BJ (cell line): ENCODE results near the gene ZSCAN9. TPM values are rescaled to one million over a fixed set of nuclear protein-coding genes. Genes with fewer than 3 reads are reported as not detected.

Experiments used
- CTCF ChIA-PET: fragments of 350-600 bp; formaldehyde crosslinking; extraction: SDS; loops from one replicate; lab custom pipeline; 2021; ENCODE audit warnings: antibody characterized with exemption, inconsistent platforms; lab: Yijun Ruan, JAX
- POLR2A ChIA-PET: fragments of 300-600 bp; sonication (Branson Sonifier 250); formaldehyde crosslinking; extraction: SDS; loops from one replicate; lab custom pipeline; 2021; ENCODE audit warnings: antibody characterized with exemption; lab: Charles Lee
- DNase-seq: peaks from one replicate; pipeline ENCODE4 v3.0.0-alpha.2; 2011; ENCODE audit warnings: low read depth
- H3K27me3 ChIP-seq: 2 replicates; pipeline ENCODE4 v1.6.0; 2011; ENCODE audit warnings: low read length; ENCODE audit not compliant: control insufficient read depth, insufficient read depth
- H3K36me3 ChIP-seq: 2 replicates; pipeline ENCODE4 v1.5.1; 2011; ENCODE audit warnings: low read length; ENCODE audit not compliant: control insufficient read depth, insufficient read depth
- H3K4me3 ChIP-seq: 2 replicates; pipeline ENCODE4 v1.5.1; 2011; ENCODE audit warnings: low read depth, mild to moderate bottlenecking, control low read depth, low read length
- CTCF ChIP-seq: IDR thresholded peaks from 2 replicates; pipeline ENCODE4 v1.5.1; 2011; ENCODE audit warnings: low read depth, mild to moderate bottlenecking, control low read depth, inconsistent platforms, low read length, moderate library complexity; ENCODE audit not compliant: insufficient read depth
- polyA minus RNA-seq: library from RNA; depleted of rRNA, polyadenylated mRNA; stranded (reverse); fragments of >200 nt; gene quantifications from 2 replicates; pipeline ENCODE4 v1.2.3, GENCODE V29; 2011; rRNA and poly(A)+ RNA removed
- polyA plus RNA-seq: library from polyadenylated mRNA; depleted of rRNA; stranded (reverse); fragments of >200 nt; gene quantifications from 2 replicates; pipeline ENCODE4 v1.2.3, GENCODE V29; 2011; rRNA removed

The ZSCAN9 gene
- polyA plus RNA-seq = 9.9 and 11.7 TPM in 2 replicates
- 6.5 and 6.7 TPM in 2 replicates for polyA minus RNA-seq

GRCh38 chr6:28225056-28225834 lies at the start of gene ZSCAN9:
TSS of gene ZSCAN9 (plus strand) at chr6:28225275. CDS start at chr6:28227085, 1,810 bp downstream.
- Histone ChIP-seq H3K4me3 (peak within 1 kb of the TSS; percentile 87), H3K36me3 (peaks cover 2% of the 10 kb centered on the region), H3K27me3 (no peaks in the 10 kb centered on the region)
- POLR2A ChIA-PET = no interaction called here
- peak; percentile 38 for DNase-seq
- TF ChIP-seq CTCF = no peak
- CTCF ChIA-PET = no interaction called here

DNA sequence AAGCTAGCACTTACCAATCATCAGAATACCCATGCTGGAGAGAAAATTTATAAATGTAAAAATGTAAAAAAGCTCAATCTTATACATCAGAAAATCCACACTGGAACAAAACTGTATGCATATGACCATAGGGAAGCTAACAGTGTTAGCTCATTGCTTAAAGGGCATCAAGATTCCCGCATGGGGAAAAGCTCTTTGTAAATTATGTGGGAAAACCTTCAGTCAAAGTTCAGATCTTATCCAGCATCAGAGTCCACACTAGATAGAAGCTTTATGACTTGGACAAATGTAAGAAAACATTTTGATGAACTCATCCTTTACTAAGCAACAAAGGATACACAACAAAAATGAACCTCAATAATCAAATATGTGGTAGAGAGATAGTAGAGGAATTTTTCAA lies 48.7 kb upstream of the ZSCAN9 start:
- DNase-seq = no peak
- TF ChIP-seq CTCF = no peak
- Histone ChIP-seq H3K27me3 (no peaks in the 10 kb centered on the region), H3K4me3 (no peak overlapping the region), H3K36me3 (no peaks in the 10 kb centered on the region)
- ChIA-PET CTCF (no interaction called here), POLR2A (no interaction called here)

DNA sequence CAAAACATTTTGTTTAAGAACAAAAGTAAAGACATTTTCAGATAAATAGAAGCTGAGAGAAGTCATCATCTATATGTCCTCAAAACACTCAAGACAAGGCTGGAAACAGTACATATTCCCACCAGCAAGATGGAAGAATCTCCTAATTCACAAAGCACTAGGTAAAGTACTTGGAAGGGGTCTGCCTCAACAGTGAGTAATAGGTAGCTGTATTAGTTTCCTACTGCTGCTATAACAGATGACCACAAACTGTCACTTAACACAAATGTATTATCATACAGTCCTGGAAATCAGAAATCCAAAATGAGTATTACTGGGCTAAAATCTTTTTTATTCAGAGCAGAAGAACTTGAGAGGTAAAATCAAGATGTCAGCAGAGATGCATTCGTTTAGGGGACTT lies 42.8 kb upstream of the ZSCAN9 start:
- POLR2A ChIA-PET = no interaction called here
- TF ChIP-seq CTCF = no peak
- Histone ChIP-seq H3K36me3 (no peaks in the 10 kb centered on the region), H3K4me3 (no peak overlapping the region), H3K27me3 (no peaks in the 10 kb centered on the region)
- no peak for DNase-seq
- CTCF ChIA-PET = no interaction called here

- ChIA-PET CTCF (no interaction called here), POLR2A (no interaction called here)
- DNase-seq = no peak
- H3K27me3 ChIP-seq = no peaks in the 10 kb centered on the region
- H3K36me3 ChIP-seq = no peaks in the 10 kb centered on the region
- no peak overlapping the region for H3K4me3 ChIP-seq
- TF ChIP-seq CTCF = no peak
These were observed 36.7 kb upstream of the ZSCAN9 start for GRCh38 chr6:28188111-28188979.

DNA sequence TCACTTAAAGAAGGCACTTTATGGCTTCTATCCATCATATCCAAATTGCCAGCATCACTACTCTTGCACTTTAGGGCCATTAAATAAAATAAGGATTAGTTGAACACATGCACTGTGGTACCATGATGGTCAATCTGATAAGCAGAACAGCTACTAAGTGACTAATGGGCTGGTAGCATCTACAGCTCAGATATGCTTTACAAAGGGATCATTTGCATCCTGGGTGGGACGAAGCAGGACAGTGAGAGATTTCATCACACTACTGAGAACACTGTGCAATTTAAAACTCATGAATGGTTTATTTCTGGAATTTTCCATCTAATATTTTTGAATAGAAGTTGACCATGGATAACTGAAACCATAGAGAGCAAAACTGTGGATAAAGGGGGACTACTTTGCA lies 25.1 kb upstream of the ZSCAN9 start:
- Histone ChIP-seq H3K36me3 (no peaks in the 10 kb centered on the region), H3K4me3 (no peak overlapping the region), H3K27me3 (peaks cover 5% of the 10 kb centered on the region)
- POLR2A ChIA-PET = no interaction called here
- no peak for DNase-seq
- no peak for TF ChIP-seq CTCF
- CTCF ChIA-PET = no interaction called here
